Activated CD8-positive, alpha-beta memory T cell treated with anti-CD3 and anti-CD28 coated beads, Interleukin-2, amount 10 ng/mL, durations not matched to agents 7 days and 5 days (primary cell): ENCODE results near the gene UBA7. TPM values are rescaled to one million over a fixed set of nuclear protein-coding genes. Genes with fewer than 3 reads are reported as not detected.
"Not testable (repeated sequence)": the region's sequence is repeated elsewhere in the genome, so short reads cannot be mapped to it uniquely, and the experiment has no call there.

ENCODE experiments used
- ATAC-seq: fragments of 150-1000 bp; cut with Tn5 transposase; one replicate; pipeline ENCODE4 v1.10.0; 2021; ENCODE audit warnings: moderate library complexity
- CTCF ChIA-PET: fragments of 350-600 bp; sonication (Branson Sonifier 250); formaldehyde crosslinking; loops from one replicate; lab custom pipeline; 2021; ENCODE audit warnings: antibody characterized with exemption; lab: Charles Lee
- DNase-seq: peaks from one replicate; pipeline ENCODE4 v3.0.0-alpha.2; 2020
- H3K27ac Mint-ChIP-seq: one replicate; pipeline ENCODE4 v1.8.0; 2021; ENCODE audit warnings: mild to moderate bottlenecking, mixed read lengths
- H3K27me3 Mint-ChIP-seq: one replicate; pipeline ENCODE4 v1.8.0; 2021; ENCODE audit warnings: mixed read lengths
- H3K36me3 Mint-ChIP-seq: one replicate; pipeline ENCODE4 v1.8.0; 2021; ENCODE audit warnings: mild to moderate bottlenecking, mixed read lengths
- H3K4me1 Mint-ChIP-seq: one replicate; pipeline ENCODE4 v1.8.0; 2021; ENCODE audit warnings: mixed read lengths
- H3K4me3 Mint-ChIP-seq: one replicate; pipeline ENCODE4 v1.8.0; 2021; ENCODE audit warnings: mild to moderate bottlenecking, moderate library complexity, mixed read lengths
- H3K9me3 Mint-ChIP-seq: one replicate; pipeline ENCODE4 v1.8.0; 2022; ENCODE audit warnings: low read depth, mixed read lengths
- total RNA-seq, 2 experiments: library from RNA; stranded (reverse); gene quantifications; one replicate each; pipeline ENCODE4 v1.2.3, GENCODE V29; 2021

UBA7 gene
- total RNA-seq, 2 experiments from 2014 or later, result 149 to 212 TPM

- no peak overlapping the region for H3K4me3 Mint-ChIP-seq
- no peak overlapping the region for H3K27ac Mint-ChIP-seq
- no peaks in the 10 kb centered on the region for H3K9me3 Mint-ChIP-seq
Observed at GRCh38 chr3:49787536-49787935, 26.2 kb downstream of the UBA7 start.

GRCh38 chr3:49787182-49787464 lies 26.6 kb downstream of the UBA7 start:
- Mint-ChIP-seq H3K27me3 (no peaks in the 10 kb centered on the region), H3K4me1 (peaks cover 28% of the 10 kb centered on the region)

More at GRCh38 chr3:49787536-49787935, 26.2 kb downstream of the UBA7 start:
- Mint-ChIP-seq H3K27me3 (no peaks in the 10 kb centered on the region), H3K36me3 (peaks cover 10% of the 10 kb centered on the region), H3K4me1 (peaks cover 26% of the 10 kb centered on the region)
- ATAC-seq, result no peak
- DNase-seq, result no peak
- CTCF ChIA-PET, result interaction anchor here (1.4 to 3.1 kb wide), 7 partner anchors 12 to 439 kb away, joined by 3 to 27 read pairs (median 5); partner anchors contain the start of genes CDHR4 and INKA1

DNA sequence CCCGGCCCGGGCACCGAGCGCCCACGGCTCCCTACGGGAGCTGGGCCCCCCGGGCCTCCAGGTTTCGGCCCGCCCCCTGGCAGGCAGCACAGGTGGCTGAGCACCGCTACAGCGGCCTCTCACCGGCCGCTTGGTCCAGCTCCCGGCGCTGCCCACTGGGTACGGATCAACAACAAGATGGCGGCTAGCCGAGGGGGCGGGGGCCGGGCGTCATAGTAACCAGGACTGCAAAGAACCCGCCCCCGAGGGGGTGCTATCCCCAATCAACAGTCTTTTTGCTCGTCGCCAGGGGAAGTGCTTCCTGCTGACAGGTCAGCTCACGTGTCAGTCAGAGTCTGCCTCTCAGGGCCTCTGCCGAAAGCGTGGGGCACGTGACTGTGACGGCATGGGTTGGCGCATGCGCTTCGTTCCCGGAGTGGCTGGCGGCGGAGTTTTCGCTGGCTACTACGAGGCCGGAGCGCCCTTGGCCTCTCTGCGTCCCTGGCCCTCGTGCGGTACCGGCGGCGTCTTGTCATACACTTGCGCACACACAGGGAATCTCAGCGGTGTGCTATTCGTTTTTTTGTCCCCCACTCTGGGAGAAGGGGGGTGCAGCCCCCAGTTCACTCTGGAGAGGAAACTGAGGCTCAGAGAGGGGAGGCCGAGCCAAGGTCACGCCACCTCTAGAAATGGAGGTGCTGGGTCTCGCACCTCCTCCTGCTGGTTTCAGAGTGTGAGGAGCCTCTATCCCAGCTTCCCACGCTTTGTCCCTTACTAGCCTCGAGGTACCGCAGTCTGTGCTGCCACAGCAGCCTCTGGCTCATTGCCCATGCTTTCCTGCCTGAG lies 27.2 kb downstream of the UBA7 start, which contains the start of gene IP6K1:
TSS of gene IP6K1 (minus strand) at position 186 of the 825 bp plus-strand sequence. CDS start 38,502 bp downstream, outside the sequence.
- Mint-ChIP-seq H3K4me3 (peak within 1 kb of the TSS; percentile 77), H3K36me3 (peaks cover 13% of the 10 kb centered on the region), H3K4me1 (peaks cover 28% of the 10 kb centered on the region), H3K27ac (peak within 1 kb of the TSS; percentile 92), H3K9me3 (no peaks in the 10 kb centered on the region), H3K27me3 (no peaks in the 10 kb centered on the region)
- ATAC-seq, result peak; percentile 99
- CTCF ChIA-PET, result interaction anchor here (1.0 to 3.1 kb wide), 10 partner anchors 13 to 440 kb away, joined by 3 to 27 read pairs (median 4); partner anchors contain the start of genes AMIGO3, CDHR4 and INKA1
- DNase-seq, result peak; percentile 100

More at GRCh38 chr3:49787182-49787464, 26.6 kb downstream of the UBA7 start:
- ATAC-seq (no peak), DNase-seq (no peak)
- Mint-ChIP-seq H3K27ac (peak overlapping the region; percentile 92), H3K4me3 (peak overlapping the region; percentile 77), H3K36me3 (peaks cover 12% of the 10 kb centered on the region), H3K9me3 (no peaks in the 10 kb centered on the region)
- CTCF ChIA-PET, result interaction anchor here (1.4 to 3.1 kb wide), 7 partner anchors 12 to 439 kb away, joined by 3 to 27 read pairs (median 5); partner anchors contain the start of genes CDHR4 and INKA1

DNA sequence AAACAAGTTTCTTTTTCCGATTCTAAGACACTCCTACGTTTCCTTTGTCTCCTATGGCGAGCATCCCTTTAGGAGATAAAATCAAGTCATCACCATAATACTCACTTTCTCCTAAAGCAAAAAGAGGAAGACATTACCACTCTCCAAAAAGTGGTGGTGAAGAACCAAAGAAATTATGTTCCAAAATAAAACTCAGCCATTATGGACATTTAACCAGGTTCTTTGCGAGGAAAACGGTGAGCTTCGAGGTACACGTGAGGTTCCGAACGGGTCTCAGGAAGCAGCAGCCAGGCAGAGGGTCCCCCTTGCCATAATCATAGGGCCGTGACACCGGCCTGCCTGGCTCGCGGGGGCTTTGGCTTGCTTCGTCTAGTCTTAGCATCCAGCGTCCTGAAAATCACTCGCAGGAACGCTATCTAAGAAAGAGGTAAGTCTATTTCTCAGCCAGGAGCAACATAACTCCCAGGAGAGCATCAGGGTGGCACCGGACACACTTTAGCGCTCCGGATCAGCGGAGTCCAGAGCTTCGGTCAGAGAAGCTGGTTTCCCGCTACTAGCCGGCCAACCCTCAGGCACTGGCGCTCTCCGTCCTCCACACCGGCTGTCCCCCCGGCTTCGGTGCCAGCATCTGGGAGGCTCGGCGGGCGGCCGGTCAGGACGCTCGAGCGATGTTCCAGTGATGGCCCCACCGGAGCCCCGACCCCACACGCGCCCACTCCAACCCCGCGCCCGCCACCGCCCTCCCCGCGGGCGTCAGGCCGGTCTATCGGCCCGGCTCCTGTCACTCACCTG lies 28.0 kb downstream of the UBA7 start:
- Mint-ChIP-seq H3K4me1 (peaks cover 36% of the 10 kb centered on the region), H3K36me3 (peaks cover 18% of the 10 kb centered on the region), H3K27me3 (no peaks in the 10 kb centered on the region), H3K4me3 (peak overlapping the region; percentile 77), H3K9me3 (no peaks in the 10 kb centered on the region), H3K27ac (peak overlapping the region; percentile 82)
- ATAC-seq (peak; percentile 54), DNase-seq (peak; percentile 58)
- CTCF ChIA-PET, result interaction anchor here (1.0 to 3.1 kb wide), 7 partner anchors 17 to 441 kb away, joined by 3 to 27 read pairs (median 4); partner anchors contain the start of genes AMIGO3 and INKA1

DNA sequence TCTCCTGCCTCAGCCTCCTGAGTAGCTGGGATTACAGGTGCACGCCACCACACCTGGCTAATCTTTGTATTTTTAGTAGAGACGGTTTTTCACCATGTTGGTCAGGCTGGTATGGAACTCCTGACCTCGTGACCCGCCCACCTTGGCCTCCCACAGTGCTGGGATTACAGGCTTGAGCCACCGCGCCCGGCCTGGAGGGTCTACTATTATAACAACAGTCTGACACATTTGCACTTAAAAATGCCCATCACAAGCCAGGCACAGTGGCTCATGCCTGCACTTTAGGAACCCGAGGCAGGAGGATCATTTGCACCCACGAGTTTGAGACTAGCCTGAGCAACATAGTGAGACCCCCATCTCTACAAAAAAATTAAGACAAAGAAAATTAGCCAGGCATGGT lies 31.5 kb downstream of the UBA7 start:
- Mint-ChIP-seq H3K36me3 (peaks cover 28% of the 10 kb centered on the region), H3K4me1 (peaks cover 43% of the 10 kb centered on the region)
- ATAC-seq, H3K9me3 Mint-ChIP-seq, H3K27ac Mint-ChIP-seq, H3K27me3 Mint-ChIP-seq, DNase-seq, H3K4me3 Mint-ChIP-seq, CTCF ChIA-PET: not testable (repeated sequence)

GRCh38 chr3:49781415-49782199 lies 32.1 kb downstream of the UBA7 start:
- peaks cover 36% of the 10 kb centered on the region for H3K4me1 Mint-ChIP-seq
- H3K9me3 Mint-ChIP-seq, result no peaks in the 10 kb centered on the region
- CTCF ChIA-PET, result interaction anchor here (0.6 kb wide), 1 partner anchor 18 kb away, joined by 3 read pairs; the partner anchor contains the start of gene CDHR4
- no peak for DNase-seq
- no peak overlapping the region for H3K27ac Mint-ChIP-seq
- no peak for ATAC-seq
- H3K27me3 Mint-ChIP-seq, result no peaks in the 10 kb centered on the region
- peaks cover 32% of the 10 kb centered on the region for H3K36me3 Mint-ChIP-seq
- no peak overlapping the region for H3K4me3 Mint-ChIP-seq

DNA sequence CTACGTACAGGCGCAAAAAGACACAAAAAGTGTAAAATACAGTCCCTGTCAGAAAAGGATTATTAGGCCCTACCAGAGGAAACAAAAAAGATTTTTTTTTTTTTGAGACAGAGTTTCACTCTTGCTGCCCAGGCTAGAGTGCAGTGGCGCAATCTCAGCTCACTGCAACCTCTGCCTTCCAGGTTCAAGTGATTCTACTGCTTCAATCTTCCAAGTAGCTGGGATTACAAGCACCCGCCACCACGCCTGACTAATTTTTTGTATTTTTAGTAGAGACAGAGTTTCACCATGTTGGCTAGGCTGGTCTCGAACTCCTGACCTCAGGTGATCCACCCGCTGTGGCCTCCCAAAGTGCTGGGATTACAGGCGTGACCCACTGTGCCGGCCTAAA lies 32.8 kb downstream of the UBA7 start:
- H3K4me3 Mint-ChIP-seq, DNase-seq, ATAC-seq, H3K27me3 Mint-ChIP-seq, H3K27ac Mint-ChIP-seq, H3K9me3 Mint-ChIP-seq: not testable (repeated sequence)
- H3K36me3 Mint-ChIP-seq, result peaks cover 33% of the 10 kb centered on the region
- CTCF ChIA-PET, result interaction anchor here (0.6 kb wide), 1 partner anchor 19 kb away, joined by 3 read pairs; the partner anchor contains the start of gene CDHR4
- H3K4me1 Mint-ChIP-seq, result peaks cover 35% of the 10 kb centered on the region

DNA sequence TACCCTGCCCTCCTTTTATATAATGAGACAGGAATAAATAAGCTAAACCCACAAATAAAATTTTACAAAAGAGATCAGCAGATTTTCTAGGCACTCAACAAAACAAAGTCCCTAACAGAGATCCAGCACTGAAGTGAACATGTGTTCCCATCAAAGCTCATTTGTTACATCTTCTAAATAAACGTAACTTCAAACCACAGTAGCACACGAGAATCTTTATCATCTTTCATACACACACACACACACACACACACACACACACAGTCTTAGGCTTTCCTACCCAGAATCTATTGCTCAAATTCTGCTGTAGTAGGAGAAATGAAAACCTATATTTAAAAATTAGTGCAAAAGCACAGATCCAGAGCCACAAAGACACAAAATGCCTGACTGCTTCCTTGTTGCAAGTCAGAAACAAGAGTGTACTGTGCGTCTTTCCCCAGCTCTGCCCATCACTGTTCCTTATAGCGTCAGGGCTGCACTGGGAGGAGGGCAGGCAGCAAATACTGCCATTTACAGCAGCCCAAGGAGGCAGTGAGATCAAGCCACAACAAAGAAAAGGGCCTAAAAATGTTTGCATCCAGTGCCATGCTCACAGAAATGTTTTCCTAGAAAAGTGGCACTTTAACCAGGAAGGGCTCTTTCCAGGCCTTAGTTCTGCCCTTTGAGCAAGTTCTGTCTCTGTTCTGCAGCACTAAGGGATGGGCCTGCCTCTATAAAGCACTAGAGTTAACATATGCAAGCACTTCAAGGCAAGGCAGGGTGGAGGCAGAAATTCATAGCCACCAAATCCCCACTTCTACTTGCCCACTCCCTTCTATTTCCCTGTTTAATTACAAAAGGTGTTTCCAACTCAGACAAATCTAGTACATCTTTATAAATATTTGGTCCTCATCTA lies 33.4 kb downstream of the UBA7 start:
- Mint-ChIP-seq H3K36me3 (peaks cover 32% of the 10 kb centered on the region), H3K9me3 (no peaks in the 10 kb centered on the region), H3K4me1 (peaks cover 31% of the 10 kb centered on the region), H3K27me3 (no peaks in the 10 kb centered on the region), H3K4me3 (no peak overlapping the region), H3K27ac (no peak overlapping the region)
- ATAC-seq (no peak), DNase-seq (no peak)
- CTCF ChIA-PET, result interaction anchor here (0.8 kb wide), 1 partner anchor 22 kb away, joined by 3 read pairs; no protein-coding TSS in a partner anchor

DNA sequence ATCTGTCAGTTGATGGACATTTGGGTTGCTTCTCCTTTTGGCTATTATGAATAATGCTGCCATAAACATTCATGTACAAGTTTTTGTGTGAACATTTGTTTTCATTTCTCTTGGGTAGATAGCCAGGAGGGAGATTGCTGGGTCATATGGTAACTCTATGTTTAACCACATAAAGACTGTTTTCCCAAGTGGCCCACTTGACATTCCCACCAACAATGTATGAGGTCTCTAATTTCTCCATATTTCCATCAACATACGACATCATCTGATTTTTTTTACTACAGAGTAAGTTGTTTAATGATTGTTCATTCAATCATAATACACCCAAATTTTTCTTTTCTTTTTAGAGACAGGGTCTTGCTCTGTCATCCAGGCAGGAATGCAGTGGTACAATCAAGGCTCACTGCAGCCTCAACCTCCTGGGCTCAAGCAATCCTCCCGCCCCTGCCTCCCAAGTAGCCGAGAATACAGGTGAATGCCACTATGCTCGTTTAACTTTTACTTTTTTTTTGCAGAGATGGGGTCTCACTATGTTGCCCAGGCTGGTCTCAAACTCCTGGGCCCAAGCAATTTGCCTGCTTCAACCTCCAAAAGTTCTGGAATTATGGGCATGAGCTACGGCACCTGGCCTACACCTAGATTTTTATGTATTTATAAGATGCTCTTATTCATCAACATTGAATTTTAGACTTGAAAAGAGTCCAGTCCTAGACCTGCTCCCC lies 34.2 kb downstream of the UBA7 start:
- H3K4me3 Mint-ChIP-seq, result no peak overlapping the region
- H3K36me3 Mint-ChIP-seq, result peaks cover 31% of the 10 kb centered on the region
- DNase-seq, result no peak
- no peak for ATAC-seq
- no peak overlapping the region for H3K27ac Mint-ChIP-seq
- CTCF ChIA-PET, result interaction anchor here (0.8 kb wide), 1 partner anchor 23 kb away, joined by 3 read pairs; no protein-coding TSS in a partner anchor
- no peaks in the 10 kb centered on the region for H3K27me3 Mint-ChIP-seq
- H3K4me1 Mint-ChIP-seq, result peaks cover 26% of the 10 kb centered on the region
- no peaks in the 10 kb centered on the region for H3K9me3 Mint-ChIP-seq

DNA sequence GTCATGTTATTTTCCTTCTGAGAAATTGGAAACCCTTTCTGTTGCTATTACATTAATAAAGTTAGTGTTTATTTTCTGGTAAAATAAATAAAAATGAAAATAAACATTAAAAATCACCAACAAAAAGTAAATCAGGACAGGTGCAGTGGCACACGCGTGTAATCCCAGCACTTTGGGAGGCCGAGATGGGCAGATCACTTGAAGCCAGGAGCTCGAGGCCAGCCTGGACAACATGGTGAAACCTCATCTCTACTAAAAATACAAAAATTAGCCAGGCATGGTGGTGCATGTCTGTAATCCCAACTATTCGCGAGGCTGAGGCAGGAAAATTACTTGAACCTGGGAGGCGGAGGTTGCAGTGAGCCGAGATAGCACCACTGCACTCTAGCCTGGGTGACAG lies 37.7 kb downstream of the UBA7 start:
- H3K27ac Mint-ChIP-seq, H3K4me3 Mint-ChIP-seq, DNase-seq, H3K9me3 Mint-ChIP-seq, H3K27me3 Mint-ChIP-seq, ATAC-seq, CTCF ChIA-PET: not testable (repeated sequence)
- peaks cover 21% of the 10 kb centered on the region for H3K36me3 Mint-ChIP-seq
- H3K4me1 Mint-ChIP-seq, result peaks cover 23% of the 10 kb centered on the region

GRCh38 chr3:49775538-49775937 lies 38.2 kb downstream of the UBA7 start:
- DNase-seq, result no peak
- CTCF ChIA-PET, result interaction anchor here (0.6 to 1.0 kb wide), 2 partner anchors 8 to 42 kb away, joined by 3 read pairs; no protein-coding TSS in a partner anchor
- Mint-ChIP-seq H3K36me3 (peaks cover 19% of the 10 kb centered on the region), H3K4me1 (peaks cover 17% of the 10 kb centered on the region), H3K4me3 (no peak overlapping the region), H3K27ac (no peak overlapping the region), H3K9me3 (no peaks in the 10 kb centered on the region), H3K27me3 (no peaks in the 10 kb centered on the region)
- no peak for ATAC-seq
